Measurements from ENCODE around the gene VPS50. TPM values are rescaled to one million over a fixed set of nuclear protein-coding genes. Genes with fewer than 3 reads are reported as not detected.

VPS50 gene
- total RNA-seq, 1 donor from 2014 or later, result 29.6 TPM

DNA sequence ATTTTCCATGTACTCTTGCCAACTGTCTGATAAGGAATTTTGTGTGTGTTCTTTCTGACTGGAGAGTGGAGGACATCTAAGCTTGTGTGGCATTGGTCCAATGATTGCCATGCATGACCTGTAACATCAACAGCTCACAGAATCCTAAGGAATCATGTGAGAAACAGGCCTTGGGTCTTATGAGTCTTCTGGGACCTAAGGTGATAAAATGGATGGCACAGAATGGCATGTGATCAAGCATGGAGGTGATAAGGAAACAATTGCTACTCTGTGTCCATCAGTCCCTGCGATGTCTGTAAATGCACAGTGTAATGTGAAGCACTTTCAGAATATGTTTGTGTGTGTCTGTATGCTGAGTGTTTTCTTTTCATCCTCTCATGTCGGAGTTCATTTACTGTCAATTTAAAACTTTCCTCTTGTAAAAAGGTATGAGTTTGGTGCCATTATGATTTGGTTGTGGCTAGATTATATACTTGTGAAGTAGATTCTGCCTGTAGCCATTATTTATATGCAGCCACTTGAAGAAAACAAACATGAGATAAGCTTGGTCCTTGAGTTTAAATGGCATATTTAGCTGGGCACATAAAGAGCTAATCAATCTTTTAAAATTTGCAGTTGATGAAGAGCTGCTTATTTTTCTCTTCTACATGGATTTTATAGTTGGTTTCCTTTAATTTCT, 127.5 kb downstream of the VPS50 start:
- H3K27me3 Mint-ChIP-seq (ENCODE audit: low read depth), result no peaks in the 10 kb centered on the region
- peaks cover 7% of the 10 kb centered on the region for H3K36me3 Mint-ChIP-seq
- no peaks in the 10 kb centered on the region for H3K9me3 Mint-ChIP-seq
- no peaks in the 10 kb centered on the region for H3K4me1 Mint-ChIP-seq
- H3K27ac Mint-ChIP-seq, result no peak overlapping the region
- TF ChIP-seq, protein P1, sequence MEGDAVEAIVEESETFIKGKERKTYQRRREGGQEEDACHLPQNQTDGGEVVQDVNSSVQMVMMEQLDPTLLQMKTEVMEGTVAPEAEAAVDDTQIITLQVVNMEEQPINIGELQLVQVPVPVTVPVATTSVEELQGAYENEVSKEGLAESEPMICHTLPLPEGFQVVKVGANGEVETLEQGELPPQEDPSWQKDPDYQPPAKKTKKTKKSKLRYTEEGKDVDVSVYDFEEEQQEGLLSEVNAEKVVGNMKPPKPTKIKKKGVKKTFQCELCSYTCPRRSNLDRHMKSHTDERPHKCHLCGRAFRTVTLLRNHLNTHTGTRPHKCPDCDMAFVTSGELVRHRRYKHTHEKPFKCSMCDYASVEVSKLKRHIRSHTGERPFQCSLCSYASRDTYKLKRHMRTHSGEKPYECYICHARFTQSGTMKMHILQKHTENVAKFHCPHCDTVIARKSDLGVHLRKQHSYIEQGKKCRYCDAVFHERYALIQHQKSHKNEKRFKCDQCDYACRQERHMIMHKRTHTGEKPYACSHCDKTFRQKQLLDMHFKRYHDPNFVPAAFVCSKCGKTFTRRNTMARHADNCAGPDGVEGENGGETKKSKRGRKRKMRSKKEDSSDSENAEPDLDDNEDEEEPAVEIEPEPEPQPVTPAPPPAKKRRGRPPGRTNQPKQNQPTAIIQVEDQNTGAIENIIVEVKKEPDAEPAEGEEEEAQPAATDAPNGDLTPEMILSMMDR (IDR thresholded peaks at IDR 0.05; ENCODE audit: unreplicated experiment), result no peak
- no peak overlapping the region for H3K4me3 Mint-ChIP-seq
- no peak for DNase-seq (ENCODE audit: low spot score in 2 of 2, unreplicated experiment in 2 of 2)

- no peak for DNase-seq (ENCODE audit: low spot score in 2 of 2, unreplicated experiment in 2 of 2)
- Mint-ChIP-seq H3K36me3 (peaks cover 6% of the 10 kb centered on the region), H3K4me3 (no peak overlapping the region), H3K4me1 (peaks cover 4% of the 10 kb centered on the region), H3K27ac (no peak overlapping the region), H3K9me3 (no peaks in the 10 kb centered on the region), H3K27me3 (ENCODE audit: low read depth) (no peaks in the 10 kb centered on the region)
- TF ChIP-seq, protein P1 (IDR thresholded peaks at IDR 0.05; ENCODE audit: unreplicated experiment), result no peak
Observed at GRCh38 chr7:93361853-93362252, 129.7 kb downstream of the VPS50 start.

DNA sequence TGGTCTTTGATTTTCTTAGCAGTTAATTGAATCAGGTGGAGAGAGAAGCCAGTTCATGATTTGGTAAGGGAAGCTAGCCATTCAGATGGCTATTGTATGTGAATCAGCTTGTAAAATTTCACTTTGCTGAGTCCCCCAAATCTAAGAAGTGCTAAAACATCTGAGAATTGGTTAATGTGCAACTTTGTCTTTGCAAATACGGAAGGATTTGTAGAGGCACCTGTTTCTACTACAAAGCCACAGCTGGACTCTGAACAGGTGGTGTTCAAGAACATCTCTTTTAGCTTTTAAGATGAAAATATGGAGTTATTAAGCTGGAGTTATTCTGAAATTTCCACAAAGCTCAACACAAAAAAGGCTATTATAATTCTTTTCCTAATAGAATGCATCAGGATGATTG, 132.6 kb downstream of the VPS50 start:
- no peak overlapping the region for H3K27ac Mint-ChIP-seq
- no peak overlapping the region for H3K4me3 Mint-ChIP-seq

GRCh38 chr7:93365341-93365740, 133.2 kb downstream of the VPS50 start:
- Mint-ChIP-seq H3K36me3 (no peaks in the 10 kb centered on the region), H3K4me3 (no peak overlapping the region), H3K27ac (no peak overlapping the region), H3K27me3 (ENCODE audit: low read depth) (no peaks in the 10 kb centered on the region), H3K9me3 (peaks cover 5% of the 10 kb centered on the region), H3K4me1 (peaks cover 4% of the 10 kb centered on the region)
- DNase-seq (ENCODE audit: low spot score in 2 of 2, unreplicated experiment in 2 of 2), result no peak
- TF ChIP-seq, protein P1 (IDR thresholded peaks at IDR 0.05; ENCODE audit: unreplicated experiment), result no peak

More for the DNA sequence above, 132.6 kb downstream of the VPS50 start:
- TF ChIP-seq, protein P1 (IDR thresholded peaks at IDR 0.05; ENCODE audit: unreplicated experiment), result no peak
- DNase-seq (ENCODE audit: low spot score in 2 of 2, unreplicated experiment in 2 of 2), result no peak
- Mint-ChIP-seq H3K27me3 (ENCODE audit: low read depth) (no peaks in the 10 kb centered on the region), H3K9me3 (peaks cover 5% of the 10 kb centered on the region), H3K4me1 (peaks cover 4% of the 10 kb centered on the region), H3K36me3 (no peaks in the 10 kb centered on the region)

DNA sequence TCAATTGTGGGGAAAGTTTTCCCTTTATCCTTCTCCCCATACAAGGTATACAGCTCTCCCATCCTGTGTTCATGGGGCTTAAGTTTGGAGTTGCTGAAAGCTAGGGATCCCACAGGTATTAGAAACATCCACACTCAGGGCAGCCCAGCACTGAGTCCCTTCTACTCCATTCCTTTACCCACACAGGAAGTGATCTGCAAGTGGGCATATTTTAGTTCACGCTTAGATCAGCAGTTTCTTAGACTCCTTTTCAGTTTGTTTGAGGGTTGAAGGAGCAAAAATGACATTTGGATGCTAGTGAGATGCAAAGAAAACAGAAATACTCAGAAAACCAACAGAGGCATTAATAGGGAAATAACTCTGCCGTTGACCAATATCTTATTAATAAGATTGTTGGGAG, 134.7 kb downstream of the VPS50 start:
- H3K9me3 Mint-ChIP-seq, result peaks cover 5% of the 10 kb centered on the region
- no peaks in the 10 kb centered on the region for H3K27me3 Mint-ChIP-seq (ENCODE audit: low read depth)
- peaks cover 4% of the 10 kb centered on the region for H3K4me1 Mint-ChIP-seq
- TF ChIP-seq, protein P1 (IDR thresholded peaks at IDR 0.05; ENCODE audit: unreplicated experiment), result no peak
- no peaks in the 10 kb centered on the region for H3K36me3 Mint-ChIP-seq
- H3K4me3 Mint-ChIP-seq, result no peak overlapping the region
- no peak overlapping the region for H3K27ac Mint-ChIP-seq
- no peak for DNase-seq (ENCODE audit: low spot score in 2 of 2, unreplicated experiment in 2 of 2)

Data from mesothelial cell of epicardium (in vitro differentiated cells).